Progenitor cell of endocrine pancreas (in vitro differentiated cells): ENCODE measurements around the gene LATS2. TPM values are rescaled to one million over a fixed set of nuclear protein-coding genes. Genes with fewer than 3 reads are reported as not detected.

Experiments used
- DNase-seq: peaks from one replicate; pipeline ENCODE4 v3.0.0; 2021; ENCODE audit warnings: low spot score; ENCODE audit not compliant: unreplicated experiment
- H3K27ac Mint-ChIP-seq: 2 replicates; pipeline ENCODE4 v1.8.0; 2021; ENCODE audit warnings: mild to moderate bottlenecking, moderate library complexity, mixed read lengths
- H3K27me3 Mint-ChIP-seq: 2 replicates; pipeline ENCODE4 v1.8.0; 2021; ENCODE audit warnings: mixed read lengths
- H3K36me3 Mint-ChIP-seq: 2 replicates; pipeline ENCODE4 v1.8.0; 2022; ENCODE audit warnings: mixed read lengths; ENCODE audit not compliant: insufficient read depth
- H3K4me1 Mint-ChIP-seq: 2 replicates; pipeline ENCODE4 v1.8.0; 2021; ENCODE audit warnings: low read depth, mixed read lengths
- H3K4me3 Mint-ChIP-seq: 2 replicates; pipeline ENCODE4 v1.8.0; 2021; ENCODE audit warnings: low read depth, mild to moderate bottlenecking, moderate library complexity, mixed read lengths
- H3K9me3 Mint-ChIP-seq: 2 replicates; pipeline ENCODE4 v1.8.0; 2021; ENCODE audit warnings: low read depth, mixed read lengths
- total RNA-seq: library from RNA; stranded (reverse); gene quantifications from 2 replicates; pipeline ENCODE4 v1.2.1, GENCODE V29; 2021
- TF ChIP-seq, protein P1 (sequence below): fragments of 200-600 bp; sonication (generic); IDR thresholded peaks from one replicate; pipeline ENCODE4 v1.5.0; 2021; ENCODE audit warnings: antibody characterized with exemption, mild to moderate bottlenecking; ENCODE audit not compliant: unreplicated experiment

The LATS2 gene
- total RNA-seq, 1 donor from 2014 or later, result 15.2 TPM

GRCh38 chr13:21012211-21012610, 49.2 kb downstream of the LATS2 start:
- Mint-ChIP-seq H3K27me3 (no peaks in the 10 kb centered on the region), H3K36me3 (peaks cover 2% of the 10 kb centered on the region), H3K27ac (no peak overlapping the region), H3K9me3 (peaks cover 3% of the 10 kb centered on the region), H3K4me3 (no peak overlapping the region), H3K4me1 (peaks cover 22% of the 10 kb centered on the region)
- no peak for DNase-seq
- TF ChIP-seq, protein P1, sequence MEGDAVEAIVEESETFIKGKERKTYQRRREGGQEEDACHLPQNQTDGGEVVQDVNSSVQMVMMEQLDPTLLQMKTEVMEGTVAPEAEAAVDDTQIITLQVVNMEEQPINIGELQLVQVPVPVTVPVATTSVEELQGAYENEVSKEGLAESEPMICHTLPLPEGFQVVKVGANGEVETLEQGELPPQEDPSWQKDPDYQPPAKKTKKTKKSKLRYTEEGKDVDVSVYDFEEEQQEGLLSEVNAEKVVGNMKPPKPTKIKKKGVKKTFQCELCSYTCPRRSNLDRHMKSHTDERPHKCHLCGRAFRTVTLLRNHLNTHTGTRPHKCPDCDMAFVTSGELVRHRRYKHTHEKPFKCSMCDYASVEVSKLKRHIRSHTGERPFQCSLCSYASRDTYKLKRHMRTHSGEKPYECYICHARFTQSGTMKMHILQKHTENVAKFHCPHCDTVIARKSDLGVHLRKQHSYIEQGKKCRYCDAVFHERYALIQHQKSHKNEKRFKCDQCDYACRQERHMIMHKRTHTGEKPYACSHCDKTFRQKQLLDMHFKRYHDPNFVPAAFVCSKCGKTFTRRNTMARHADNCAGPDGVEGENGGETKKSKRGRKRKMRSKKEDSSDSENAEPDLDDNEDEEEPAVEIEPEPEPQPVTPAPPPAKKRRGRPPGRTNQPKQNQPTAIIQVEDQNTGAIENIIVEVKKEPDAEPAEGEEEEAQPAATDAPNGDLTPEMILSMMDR, result no peak

GRCh38 chr13:21011378-21011777, 50.0 kb downstream of the LATS2 start:
- Mint-ChIP-seq H3K4me1 (peaks cover 22% of the 10 kb centered on the region), H3K36me3 (peaks cover 2% of the 10 kb centered on the region), H3K27me3 (no peaks in the 10 kb centered on the region), H3K9me3 (peaks cover 3% of the 10 kb centered on the region), H3K27ac (no peak overlapping the region), H3K4me3 (no peak overlapping the region)
- DNase-seq, result no peak
- TF ChIP-seq, protein P1, result no peak

GRCh38 chr13:21010621-21011020, 50.8 kb downstream of the LATS2 start:
- no peak for DNase-seq
- Mint-ChIP-seq H3K9me3 (peaks cover 3% of the 10 kb centered on the region), H3K27me3 (no peaks in the 10 kb centered on the region), H3K36me3 (peaks cover 2% of the 10 kb centered on the region), H3K4me1 (peaks cover 22% of the 10 kb centered on the region), H3K27ac (no peak overlapping the region), H3K4me3 (no peak overlapping the region)
- TF ChIP-seq, protein P1, result no peak

DNA sequence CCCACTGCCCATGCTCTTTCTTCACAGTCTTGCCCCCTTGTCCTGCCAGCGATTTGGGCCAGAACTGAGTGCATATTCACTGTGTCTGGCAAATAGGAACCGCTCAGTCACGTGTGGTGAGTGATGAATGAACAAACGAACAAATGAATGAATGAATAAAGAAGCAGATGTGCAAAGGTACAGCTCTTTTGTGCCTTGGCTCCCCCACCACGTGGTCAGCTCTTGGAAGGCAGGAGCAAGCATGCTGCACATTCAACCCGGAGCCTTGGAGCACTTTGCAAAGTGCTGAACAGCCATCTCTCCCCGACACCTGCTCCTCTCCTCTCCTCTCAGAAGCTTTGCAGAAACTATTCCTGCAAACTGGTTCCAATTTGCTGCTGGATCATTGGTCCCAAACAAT, 52.4 kb downstream of the LATS2 start:
- Mint-ChIP-seq H3K4me3 (no peak overlapping the region), H3K36me3 (peaks cover 2% of the 10 kb centered on the region), H3K4me1 (peaks cover 10% of the 10 kb centered on the region), H3K9me3 (peaks cover 3% of the 10 kb centered on the region), H3K27me3 (no peaks in the 10 kb centered on the region), H3K27ac (no peak overlapping the region)
- TF ChIP-seq, protein P1, result no peak
- no peak for DNase-seq

DNA sequence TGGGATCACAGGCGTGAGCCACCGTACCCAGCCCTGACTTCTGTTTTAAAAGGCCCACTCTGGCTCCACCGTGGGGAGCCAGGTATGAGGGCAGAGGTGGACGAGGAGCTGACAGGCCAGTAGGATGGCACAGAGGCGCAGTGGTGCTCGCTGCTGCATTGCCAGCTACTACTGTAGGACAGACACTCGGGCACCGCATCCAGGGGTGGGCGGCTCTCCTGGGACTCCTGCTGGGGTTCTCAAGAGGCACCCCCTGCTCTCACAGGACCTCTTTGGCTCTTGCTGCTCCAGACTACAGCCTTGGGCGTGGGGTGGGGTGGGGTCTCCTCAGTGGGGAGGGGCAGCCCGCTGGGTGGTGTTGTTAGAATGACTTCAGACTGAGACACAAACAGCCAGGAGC, 53.4 kb downstream of the LATS2 start:
- Mint-ChIP-seq H3K27ac (no peak overlapping the region), H3K27me3 (no peaks in the 10 kb centered on the region), H3K4me3 (no peak overlapping the region), H3K36me3 (peaks cover 2% of the 10 kb centered on the region), H3K9me3 (peaks cover 3% of the 10 kb centered on the region), H3K4me1 (peaks cover 6% of the 10 kb centered on the region)
- TF ChIP-seq, protein P1, result no peak
- DNase-seq, result no peak
